ENCODE results near the gene CFAP97D1.

CFAP97D1 gene

GRCh38 chr17:43754947-43755346 is 25.3 kb upstream of the CFAP97D1 start:
- no peaks in the 10 kb centered on the region for H4K20me1 ChIP-seq (ENCODE audit: insufficient read depth, low read length)
- peaks cover 10% of the 10 kb centered on the region for H3K27me3 ChIP-seq (ENCODE audit: insufficient read depth, low read length, poor library complexity)
- H3K9ac ChIP-seq (ENCODE audit: low read depth, low read length), result no peak overlapping the region
- no peaks in the 10 kb centered on the region for H3K79me2 ChIP-seq (ENCODE audit: insufficient read depth, low read length)
- no peak overlapping the region for H3K27ac ChIP-seq (ENCODE audit: low read length)
- no peak overlapping the region for H3K4me2 ChIP-seq (ENCODE audit: insufficient read depth, low read length)
- ATAC-seq (ENCODE audit: insufficient read depth, low read depth), result no peak
- no peaks in the 10 kb centered on the region for H3K9me3 ChIP-seq (ENCODE audit: insufficient read depth, low read length, severe bottlenecking)
- no peak for DNase-seq
- no peak overlapping the region for H2AFZ ChIP-seq (ENCODE audit: low read depth, low read length)
- TF ChIP-seq, protein P1, sequence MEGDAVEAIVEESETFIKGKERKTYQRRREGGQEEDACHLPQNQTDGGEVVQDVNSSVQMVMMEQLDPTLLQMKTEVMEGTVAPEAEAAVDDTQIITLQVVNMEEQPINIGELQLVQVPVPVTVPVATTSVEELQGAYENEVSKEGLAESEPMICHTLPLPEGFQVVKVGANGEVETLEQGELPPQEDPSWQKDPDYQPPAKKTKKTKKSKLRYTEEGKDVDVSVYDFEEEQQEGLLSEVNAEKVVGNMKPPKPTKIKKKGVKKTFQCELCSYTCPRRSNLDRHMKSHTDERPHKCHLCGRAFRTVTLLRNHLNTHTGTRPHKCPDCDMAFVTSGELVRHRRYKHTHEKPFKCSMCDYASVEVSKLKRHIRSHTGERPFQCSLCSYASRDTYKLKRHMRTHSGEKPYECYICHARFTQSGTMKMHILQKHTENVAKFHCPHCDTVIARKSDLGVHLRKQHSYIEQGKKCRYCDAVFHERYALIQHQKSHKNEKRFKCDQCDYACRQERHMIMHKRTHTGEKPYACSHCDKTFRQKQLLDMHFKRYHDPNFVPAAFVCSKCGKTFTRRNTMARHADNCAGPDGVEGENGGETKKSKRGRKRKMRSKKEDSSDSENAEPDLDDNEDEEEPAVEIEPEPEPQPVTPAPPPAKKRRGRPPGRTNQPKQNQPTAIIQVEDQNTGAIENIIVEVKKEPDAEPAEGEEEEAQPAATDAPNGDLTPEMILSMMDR (IDR thresholded peaks at IDR 0.05; ENCODE audit: borderline replicate concordance, extremely low read depth, low read length, poor library complexity, severe bottlenecking), result no peak
- TF ChIP-seq EZH2 (IDR thresholded peaks at IDR 0.05; ENCODE audit: borderline replicate concordance, low read depth, low read length, severe bottlenecking), result no peak
- no peaks in the 10 kb centered on the region for H3K4me1 ChIP-seq (ENCODE audit: insufficient read depth, low read length)
- no peaks in the 10 kb centered on the region for H3K36me3 ChIP-seq (ENCODE audit: insufficient read depth, low read length)
- H3K4me3 ChIP-seq (ENCODE audit: low read depth in 1 of 2, low read length in 2 of 2), result no peak overlapping the region

GRCh38 chr17:43755389-43755875 is 24.8 kb upstream of the CFAP97D1 start:
- H3K36me3 ChIP-seq (ENCODE audit: insufficient read depth, low read length), result no peaks in the 10 kb centered on the region
- no peak overlapping the region for H2AFZ ChIP-seq (ENCODE audit: low read depth, low read length)
- H3K27ac ChIP-seq (ENCODE audit: low read length), result no peak overlapping the region
- no peak for DNase-seq
- no peak overlapping the region for H3K4me2 ChIP-seq (ENCODE audit: insufficient read depth, low read length)
- no peaks in the 10 kb centered on the region for H3K79me2 ChIP-seq (ENCODE audit: insufficient read depth, low read length)
- H3K27me3 ChIP-seq (ENCODE audit: insufficient read depth, low read length, poor library complexity), result peaks cover 10% of the 10 kb centered on the region
- H3K9me3 ChIP-seq (ENCODE audit: insufficient read depth, low read length, severe bottlenecking), result no peaks in the 10 kb centered on the region
- TF ChIP-seq, protein P1 (IDR thresholded peaks at IDR 0.05; ENCODE audit: borderline replicate concordance, extremely low read depth, low read length, poor library complexity, severe bottlenecking), result no peak
- TF ChIP-seq EZH2 (IDR thresholded peaks at IDR 0.05; ENCODE audit: borderline replicate concordance, low read depth, low read length, severe bottlenecking), result no peak
- no peak overlapping the region for H3K4me3 ChIP-seq (ENCODE audit: low read depth in 1 of 2, low read length in 2 of 2)
- no peaks in the 10 kb centered on the region for H3K4me1 ChIP-seq (ENCODE audit: insufficient read depth, low read length)
- ATAC-seq (ENCODE audit: insufficient read depth, low read depth), result no peak
- H4K20me1 ChIP-seq (ENCODE audit: insufficient read depth, low read length), result no peaks in the 10 kb centered on the region
- H3K9ac ChIP-seq (ENCODE audit: low read depth, low read length), result no peak overlapping the region

DNA sequence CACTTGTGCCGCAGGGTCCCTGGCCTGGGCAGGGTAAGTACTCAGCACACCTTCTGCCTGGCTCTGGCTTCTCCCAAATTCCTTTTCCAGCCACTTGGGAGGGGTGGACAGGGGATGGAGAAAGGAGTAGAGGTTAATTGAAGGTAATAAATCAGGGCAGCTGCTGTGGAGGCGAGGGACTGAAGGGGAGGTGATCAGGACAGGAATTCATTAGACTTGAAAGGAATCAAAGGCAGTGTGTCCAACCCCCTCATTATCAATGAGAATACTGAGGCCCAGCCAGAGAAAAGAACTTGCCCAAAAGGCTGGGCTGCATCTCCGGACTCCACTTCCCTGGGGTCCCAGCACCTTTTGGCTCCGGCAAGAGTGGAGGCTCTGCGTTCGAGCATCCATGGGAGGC is 24.0 kb upstream of the CFAP97D1 start:
- ATAC-seq (ENCODE audit: insufficient read depth, low read depth) (no peak), DNase-seq (no peak)
- no peak overlapping the region for H3K9ac ChIP-seq (ENCODE audit: low read depth, low read length)
- no peak for TF ChIP-seq EZH2 (IDR thresholded peaks at IDR 0.05; ENCODE audit: borderline replicate concordance, low read depth, low read length, severe bottlenecking)
- TF ChIP-seq, protein P1 (IDR thresholded peaks at IDR 0.05; ENCODE audit: borderline replicate concordance, extremely low read depth, low read length, poor library complexity, severe bottlenecking), result no peak
- H3K27me3 ChIP-seq (ENCODE audit: insufficient read depth, low read length, poor library complexity), result peaks cover 10% of the 10 kb centered on the region
- no peaks in the 10 kb centered on the region for H3K4me1 ChIP-seq (ENCODE audit: insufficient read depth, low read length)
- no peak overlapping the region for H3K4me3 ChIP-seq (ENCODE audit: low read depth in 1 of 2, low read length in 2 of 2)
- H3K36me3 ChIP-seq (ENCODE audit: insufficient read depth, low read length), result no peaks in the 10 kb centered on the region
- H2AFZ ChIP-seq (ENCODE audit: low read depth, low read length), result no peak overlapping the region
- no peak overlapping the region for H3K4me2 ChIP-seq (ENCODE audit: insufficient read depth, low read length)
- no peaks in the 10 kb centered on the region for H3K9me3 ChIP-seq (ENCODE audit: insufficient read depth, low read length, severe bottlenecking)
- no peaks in the 10 kb centered on the region for H3K79me2 ChIP-seq (ENCODE audit: insufficient read depth, low read length)
- H4K20me1 ChIP-seq (ENCODE audit: insufficient read depth, low read length), result no peaks in the 10 kb centered on the region
- H3K27ac ChIP-seq (ENCODE audit: low read length), result no peak overlapping the region

Measured in DND-41 (cell line).